ENCODE measurements around the gene KDM5B. TPM values are rescaled to one million over a fixed set of nuclear protein-coding genes. Genes with fewer than 3 reads are reported as not detected.

KDM5B gene
- total RNA-seq (10 to 100 TPM; 18.2 to 47.0 (median 25.1) TPM), polyA plus RNA-seq (10 to 100 TPM in 1 of 2 donors, 1 to 10 TPM in 1; 7.3 to 10.5 TPM)

DNA sequence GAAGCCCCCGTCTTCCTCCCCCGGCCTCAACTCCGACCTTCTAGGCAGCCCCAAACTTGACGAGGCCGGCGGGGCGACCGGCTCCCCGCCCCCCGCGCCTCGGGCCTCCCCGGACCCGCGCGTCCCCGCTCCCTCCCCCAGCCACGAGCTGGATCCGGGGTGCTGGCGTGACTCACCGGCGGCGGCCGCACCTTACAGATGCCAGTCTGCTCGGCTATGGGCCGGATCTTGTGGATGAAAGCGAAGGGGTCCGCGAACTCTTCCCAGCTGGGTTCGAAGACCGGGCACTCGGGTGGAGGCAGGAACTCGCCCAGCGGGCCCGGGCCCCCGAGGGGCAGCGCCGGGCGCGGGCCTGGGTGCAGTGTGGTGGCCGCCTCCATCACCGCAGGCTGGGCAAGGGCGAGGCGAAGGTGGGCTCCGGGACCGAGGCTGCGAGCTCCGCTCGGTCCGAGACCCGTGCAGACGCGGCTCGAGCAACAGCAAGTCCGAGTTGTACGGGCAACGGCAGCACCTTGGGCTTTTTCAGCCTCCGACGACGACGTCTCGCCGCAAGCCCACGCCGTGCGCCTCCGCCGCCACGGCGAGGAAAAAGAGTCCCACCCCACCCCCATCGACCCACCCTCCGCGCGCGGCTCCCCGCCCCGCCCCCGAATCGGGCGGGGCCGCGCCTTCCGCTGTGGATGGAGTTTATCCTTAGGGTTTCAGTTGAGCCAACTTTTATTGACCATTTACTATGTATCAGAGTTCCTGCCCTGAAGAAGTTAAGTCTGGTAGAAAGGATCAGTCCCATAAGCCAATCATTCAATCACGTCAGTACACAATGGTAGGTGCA lies at the start of gene KDM5B:
Gene KDM5B, minus strand, starts transcription at position 496 of the 832 bp plus-strand sequence. Its CDS starts 116 bp downstream, at position 380.
- FAIRE-seq = no peak
- peak within 1 kb of the TSS; percentile 62 to 98 (median 92) for H3K4me3 ChIP-seq
- ATAC-seq = peak; percentile 42 to 63 (median 48)
- TF ChIP-seq, protein P1, sequence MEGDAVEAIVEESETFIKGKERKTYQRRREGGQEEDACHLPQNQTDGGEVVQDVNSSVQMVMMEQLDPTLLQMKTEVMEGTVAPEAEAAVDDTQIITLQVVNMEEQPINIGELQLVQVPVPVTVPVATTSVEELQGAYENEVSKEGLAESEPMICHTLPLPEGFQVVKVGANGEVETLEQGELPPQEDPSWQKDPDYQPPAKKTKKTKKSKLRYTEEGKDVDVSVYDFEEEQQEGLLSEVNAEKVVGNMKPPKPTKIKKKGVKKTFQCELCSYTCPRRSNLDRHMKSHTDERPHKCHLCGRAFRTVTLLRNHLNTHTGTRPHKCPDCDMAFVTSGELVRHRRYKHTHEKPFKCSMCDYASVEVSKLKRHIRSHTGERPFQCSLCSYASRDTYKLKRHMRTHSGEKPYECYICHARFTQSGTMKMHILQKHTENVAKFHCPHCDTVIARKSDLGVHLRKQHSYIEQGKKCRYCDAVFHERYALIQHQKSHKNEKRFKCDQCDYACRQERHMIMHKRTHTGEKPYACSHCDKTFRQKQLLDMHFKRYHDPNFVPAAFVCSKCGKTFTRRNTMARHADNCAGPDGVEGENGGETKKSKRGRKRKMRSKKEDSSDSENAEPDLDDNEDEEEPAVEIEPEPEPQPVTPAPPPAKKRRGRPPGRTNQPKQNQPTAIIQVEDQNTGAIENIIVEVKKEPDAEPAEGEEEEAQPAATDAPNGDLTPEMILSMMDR (IDR thresholded peaks at IDR 0.05) = no peak
- H3K27me3 ChIP-seq = no peaks in the 10 kb centered on the region
- no peaks in the 10 kb centered on the region for H3K9me3 ChIP-seq
- peaks cover 0 to 16% (median 0%) of the 10 kb centered on the region in 3 donors for H3K4me1 ChIP-seq
- H3K36me3 ChIP-seq = no peaks in the 10 kb centered on the region
- peak; percentile 58 to 87 (median 74) for DNase-seq
- intact Hi-C loops (cut with DNase I) = no loop called here
- peak within 1 kb of the TSS; percentile 50 to 88 (median 75) for H3K27ac ChIP-seq
- 1% methylated on average over 69 to 84 of the region's 84 CpGs for WGBS, 2 donors

DNA sequence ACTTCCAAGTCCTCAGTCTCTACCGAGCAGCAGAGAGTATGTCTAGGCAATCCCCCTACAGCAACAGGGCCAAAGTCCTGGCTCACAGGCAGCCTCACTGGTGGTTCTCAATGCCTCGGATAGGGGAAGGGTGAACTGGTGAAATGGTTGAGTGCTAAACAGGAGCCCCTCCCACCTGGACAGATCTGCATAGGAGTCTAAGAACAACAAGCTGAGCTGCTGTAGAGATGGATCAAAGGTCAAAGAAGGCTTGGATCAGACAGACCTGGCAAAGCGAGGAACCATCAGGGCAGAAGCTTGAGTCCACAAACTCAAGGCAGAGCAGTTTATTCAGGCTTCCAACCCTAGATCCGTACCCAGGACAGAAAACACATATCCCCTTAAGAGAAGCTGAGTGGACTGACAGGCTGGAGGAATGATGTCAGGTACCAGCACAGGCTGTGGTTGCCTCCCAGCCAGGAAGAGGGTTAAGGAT lies 49.0 kb upstream of the KDM5B start:
- no peak for ATAC-seq
- no peaks in the 10 kb centered on the region for H3K27me3 ChIP-seq
- no peak overlapping the region for H3K27ac ChIP-seq
- FAIRE-seq = no peak
- peaks cover 0 to 3% (median 0%) of the 10 kb centered on the region in 3 donors for H3K4me1 ChIP-seq
- no peak overlapping the region for H3K4me3 ChIP-seq
- H3K36me3 ChIP-seq = no peaks in the 10 kb centered on the region
- no peaks in the 10 kb centered on the region for H3K9me3 ChIP-seq
- intact Hi-C loops (cut with DNase I) = no loop called here
- TF ChIP-seq, protein P1 (IDR thresholded peaks at IDR 0.05) = no peak
- no peak for DNase-seq
- 61 to 69% methylated on average over 4 of the region's 4 CpGs for WGBS, 2 donors

DNA sequence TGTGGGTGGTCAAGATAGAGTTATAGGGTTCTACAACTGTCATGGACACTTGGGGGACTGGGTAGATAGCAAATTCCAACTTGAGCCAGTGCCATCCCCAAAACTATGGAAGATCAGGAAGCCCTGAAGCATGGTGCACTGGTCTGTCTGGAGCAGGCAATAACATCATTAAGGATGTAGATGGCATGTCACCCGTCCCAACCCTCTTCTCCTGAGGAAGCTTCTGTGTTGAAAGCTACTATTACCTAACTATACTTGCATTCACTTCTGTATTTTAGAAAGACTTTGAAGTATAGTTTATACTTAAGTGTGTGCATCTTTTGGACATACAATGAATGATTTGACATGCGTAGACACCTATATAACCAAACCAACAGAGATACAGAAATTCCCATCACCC lies 47.8 kb upstream of the KDM5B start:
- intact Hi-C loops (cut with DNase I) = no loop called here
- Histone ChIP-seq H3K36me3 (no peaks in the 10 kb centered on the region), H3K4me1 (no peaks in the 10 kb centered on the region), H3K27me3 (no peaks in the 10 kb centered on the region), H3K27ac (no peak overlapping the region), H3K4me3 (no peak overlapping the region), H3K9me3 (no peaks in the 10 kb centered on the region)
- DNase-seq (no peak), ATAC-seq (no peak), FAIRE-seq (no peak)
- TF ChIP-seq, protein P1 (IDR thresholded peaks at IDR 0.05) = no peak
- WGBS, 2 donors = 89 to 90% methylated on average over 2 of the region's 2 CpGs

DNA sequence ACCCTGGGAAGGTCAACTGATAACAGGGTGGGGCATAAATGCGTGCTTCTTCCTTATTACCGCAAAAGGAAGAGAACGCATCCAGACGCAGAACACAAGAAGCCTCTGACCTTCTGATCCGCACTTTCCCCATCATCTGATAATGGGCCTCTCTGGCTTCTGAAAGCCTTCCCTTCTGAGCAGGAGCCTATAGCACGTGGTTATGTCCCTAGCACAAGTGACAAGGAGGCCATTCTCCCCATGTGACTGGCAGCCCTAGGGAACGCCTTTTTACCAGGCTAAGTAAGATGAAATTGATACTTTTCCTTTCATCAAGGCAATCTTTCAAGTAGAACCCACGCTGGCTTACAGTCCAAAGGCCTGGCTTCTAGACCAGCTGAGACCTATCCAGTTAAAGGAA lies 46.6 kb upstream of the KDM5B start:
- intact Hi-C loops (cut with DNase I) = no loop called here
- WGBS, 2 donors = 86 to 92% methylated on average over 8 of the region's 8 CpGs
- FAIRE-seq (no peak), ATAC-seq (no peak), DNase-seq (no peak)
- TF ChIP-seq, protein P1 (IDR thresholded peaks at IDR 0.05) = no peak
- Histone ChIP-seq H3K4me3 (no peak overlapping the region), H3K4me1 (no peaks in the 10 kb centered on the region), H3K36me3 (no peaks in the 10 kb centered on the region), H3K9me3 (no peaks in the 10 kb centered on the region), H3K27ac (no peak overlapping the region), H3K27me3 (no peaks in the 10 kb centered on the region)

Data from pancreas (tissue), 10 donors.